Upper lobe of left lung (tissue), 6 donors: Measurements from ENCODE around the gene SLC29A3. TPM values are rescaled to one million over a fixed set of nuclear protein-coding genes. Genes with fewer than 3 reads are reported as not detected.
A peak's percentile ranks its signal among the peaks of the same experiment; 100 is the strongest.

ENCODE experiments used
- ATAC-seq, 2 donors: fragments of 200-7000 bp; cut with Tn5 transposase; one replicate each; pipeline ENCODE4 v1.9.1; 2022; ENCODE audit warnings: mild to moderate bottlenecking in 2 of 2, moderate library complexity in 2 of 2; ENCODE audit not compliant: low FRiP score in 2 of 2
- DNase-seq, 2 donors: peaks; one replicate each; pipeline ENCODE4 v3.0.0-alpha.2; 2019 to 2020
- H3K27ac ChIP-seq, 4 donors: fragments of 200-600 bp; sonication (generic); one replicate each; pipeline ENCODE4 v1.5.1; 2016 to 2019
- H3K27me3 ChIP-seq, 4 donors: fragments of 200-600 bp; sonication (generic); one replicate each; pipeline ENCODE4 v1.5.1; 2017 to 2019
- H3K36me3 ChIP-seq, 4 donors: fragments of 200-600 bp; sonication (generic); one replicate each; pipeline ENCODE4 v1.5.1; 2016 to 2019
- H3K4me1 ChIP-seq, 4 donors: fragments of 200-600 bp; sonication (generic); one replicate each; pipeline ENCODE4 v1.5.1; 2018 to 2019
- H3K4me3 ChIP-seq, 4 donors: fragments of 200-600 bp; sonication (generic); one replicate each; pipeline ENCODE4 v1.5.1; 2017 to 2019; ENCODE audit warnings: mild to moderate bottlenecking in 2 of 4, moderate library complexity in 1 of 4
- H3K9me3 ChIP-seq, 4 donors: fragments of 200-600 bp; sonication (generic); one replicate each; pipeline ENCODE4 v1.5.1; 2018 to 2019
- CTCF ChIP-seq, 6 experiments: fragments of 450-650 bp in 4 of 6; fragments of 200-600 bp in 2 of 6; sonication (generic) in 2 of 6; IDR thresholded peaks; one replicate each; pipeline ENCODE4 v1.5.1; 2016 to 2019; ENCODE audit warnings: antibody characterized with exemption in 6 of 6
- EP300 ChIP-seq, 4 donors: sonication (generic); formaldehyde crosslinking; IDR thresholded peaks; one replicate each; pipeline ENCODE4 v1.5.1; 2017; ENCODE audit warnings: antibody characterized with exemption in 4 of 4, control low read depth in 2 of 4
- POLR2A ChIP-seq, 4 donors: fragments of 450-650 bp; IDR thresholded peaks; one replicate each; pipeline ENCODE4 v1.5.1; 2016 to 2017; ENCODE audit warnings: antibody characterized with exemption in 4 of 4, mild to moderate bottlenecking in 2 of 4
- POLR2AphosphoS5 ChIP-seq, 2 donors: sonication (generic); formaldehyde crosslinking; IDR thresholded peaks; one replicate each; pipeline ENCODE4 v1.5.1; 2017; ENCODE audit warnings: antibody characterized with exemption in 2 of 2
- WGBS, 2 donors: methylation state at CpG; one replicate each; pipeline ENCODE4 v1.1.5; 2017 to 2018; 5-methylcytosine and 5-hydroxymethylcytosine counted together
- total RNA-seq, 6 donors: library from RNA; depleted of rRNA in 4 of 6; stranded (reverse); fragments of >200 nt in 4 of 6; gene quantifications; one replicate each; pipeline versions ENCODE4 v1.1.0 to v1.2.1, GENCODE V29; 2016 to 2021
- donor health status: DM: no; HTN: no; CAD: no; lungs with moderate emphysema.
- donor health status: DM: no; HTN: yes; CAD: no; lungs with severe emphysema.

The SLC29A3 gene
- total RNA-seq, 6 donors from 2014 or later: 6.7 to 17.0 (median 9.2) TPM

DNA sequence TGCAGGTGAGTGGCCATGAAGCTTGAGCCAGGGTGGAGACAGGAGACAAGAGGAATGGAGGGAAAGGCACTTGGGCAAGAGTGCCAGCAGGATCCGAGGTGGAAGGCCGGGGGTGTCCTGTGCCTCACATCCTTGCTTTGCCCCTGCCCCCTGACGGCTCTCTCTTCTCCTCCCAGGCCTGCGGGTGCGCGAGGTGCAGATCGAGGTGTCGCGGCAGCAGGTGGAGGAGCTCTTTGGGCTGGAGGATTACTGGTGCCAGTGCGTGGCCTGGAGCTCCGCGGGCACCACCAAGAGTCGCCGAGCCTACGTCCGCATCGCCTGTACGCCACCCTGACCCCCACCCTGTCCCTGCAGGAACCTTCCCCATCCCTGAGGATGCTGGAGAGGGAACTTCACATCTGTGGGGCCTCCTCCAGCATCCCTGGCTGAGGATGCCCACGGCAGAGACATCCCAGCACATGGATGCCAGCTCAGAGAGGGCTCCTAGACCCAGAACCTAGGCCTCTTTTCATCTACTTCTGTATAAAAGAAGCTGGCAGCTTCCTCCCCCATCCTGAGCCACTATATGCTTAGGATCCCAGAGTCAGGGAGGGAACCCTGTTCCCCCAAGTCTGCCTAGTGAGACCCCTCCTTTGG is 34.4 kb upstream of the SLC29A3 start:
- WGBS, 2 donors: 84 to 89% methylated on average over 5 to 16 of the region's 19 CpGs
- DNase-seq: no peak
- H3K4me1 ChIP-seq: peaks cover 0 to 14% (median 5%) of the 10 kb centered on the region in 4 donors
- H3K27ac ChIP-seq: no peak overlapping the region
- no peaks in the 10 kb centered on the region for H3K27me3 ChIP-seq
- H3K9me3 ChIP-seq: no peaks in the 10 kb centered on the region
- ATAC-seq: no peak
- H3K4me3 ChIP-seq: no peak overlapping the region
- H3K36me3 ChIP-seq: peaks cover 0 to 52% (median 29%) of the 10 kb centered on the region in 4 donors
- TF ChIP-seq CTCF (IDR thresholded peaks at IDR 0.05): no peak
- no peak for TF ChIP-seq POLR2AphosphoS5 (IDR thresholded peaks at IDR 0.05)
- TF ChIP-seq POLR2A (IDR thresholded peaks at IDR 0.05): no peak
- TF ChIP-seq EP300 (IDR thresholded peaks at IDR 0.05): no peak

DNA sequence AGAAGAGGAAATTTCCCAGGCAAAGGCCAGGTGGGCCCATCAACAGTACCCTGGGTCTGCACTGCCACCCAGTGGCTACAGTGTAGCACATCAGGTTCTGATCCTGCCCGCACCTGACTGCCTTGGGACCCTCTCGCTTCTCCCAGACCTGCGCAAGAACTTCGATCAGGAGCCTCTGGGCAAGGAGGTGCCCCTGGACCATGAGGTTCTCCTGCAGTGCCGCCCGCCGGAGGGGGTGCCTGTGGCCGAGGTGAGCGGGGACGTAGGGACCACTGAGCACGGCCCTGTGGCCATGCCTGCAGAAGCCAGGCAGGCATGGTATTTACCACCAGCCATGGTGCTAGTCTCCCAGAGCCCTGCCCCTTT is 33.9 kb upstream of the SLC29A3 start:
- DNase-seq (peak; percentile 29 to 76), ATAC-seq (peak; percentile 59 to 66)
- Histone ChIP-seq H3K4me1 (peaks cover 0 to 14% (median 5%) of the 10 kb centered on the region in 4 donors), H3K27ac (no peak overlapping the region), H3K36me3 (peaks cover 0 to 54% (median 29%) of the 10 kb centered on the region in 4 donors), H3K4me3 (no peak overlapping the region), H3K27me3 (no peaks in the 10 kb centered on the region), H3K9me3 (no peaks in the 10 kb centered on the region)
- 70% methylated on average over 9 of the region's 11 CpGs; no CpG with 5 or more reads in 1 of the 2 donors for WGBS, 2 donors
- TF ChIP-seq CTCF (IDR thresholded peaks at IDR 0.05) (peak; percentile 59 to 82 (median 74)), POLR2AphosphoS5 (IDR thresholded peaks at IDR 0.05) (no peak), POLR2A (IDR thresholded peaks at IDR 0.05) (no peak)

DNA sequence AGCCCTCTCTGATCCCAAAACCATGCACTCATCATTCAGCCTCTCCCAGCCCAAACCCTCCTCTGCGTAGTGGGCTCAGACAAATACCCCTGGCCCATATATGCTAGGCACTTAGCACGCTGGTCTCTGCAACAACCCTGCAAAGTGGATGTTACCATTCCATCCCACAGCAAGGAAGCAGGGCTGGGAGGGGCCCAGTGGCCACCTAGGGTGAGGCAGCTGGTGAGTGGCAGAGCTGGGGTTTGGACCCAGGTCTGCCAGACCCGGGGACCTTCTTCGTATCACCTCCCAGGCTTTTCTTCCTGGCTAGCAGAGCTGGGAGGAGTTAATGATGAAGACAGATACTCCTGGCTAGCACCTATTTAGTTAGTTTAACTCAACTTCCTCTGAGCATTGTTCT is 33.1 kb upstream of the SLC29A3 start:
- Histone ChIP-seq H3K27ac (no peak overlapping the region), H3K4me3 (no peak overlapping the region), H3K27me3 (no peaks in the 10 kb centered on the region), H3K9me3 (no peaks in the 10 kb centered on the region), H3K4me1 (peaks cover 0 to 14% (median 5%) of the 10 kb centered on the region in 4 donors), H3K36me3 (peaks cover 0 to 61% (median 30%) of the 10 kb centered on the region in 4 donors)
- no peak for TF ChIP-seq CTCF (IDR thresholded peaks at IDR 0.05)
- TF ChIP-seq POLR2A (IDR thresholded peaks at IDR 0.05): no peak
- no peak for TF ChIP-seq EP300 (IDR thresholded peaks at IDR 0.05)
- no peak for TF ChIP-seq POLR2AphosphoS5 (IDR thresholded peaks at IDR 0.05)
- DNase-seq (no peak), ATAC-seq (no peak)
- 72 to 87% methylated on average over 4 of the region's 4 CpGs for WGBS, 2 donors

GRCh38 chr10:71286521-71287294 is 32.4 kb upstream of the SLC29A3 start:
- Histone ChIP-seq H3K4me3 (no peak overlapping the region), H3K9me3 (no peaks in the 10 kb centered on the region), H3K27ac (no peak overlapping the region), H3K36me3 (peaks cover 0 to 67% (median 37%) of the 10 kb centered on the region in 4 donors), H3K27me3 (no peaks in the 10 kb centered on the region), H3K4me1 (peaks cover 0 to 14% (median 5%) of the 10 kb centered on the region in 4 donors)
- TF ChIP-seq CTCF (IDR thresholded peaks at IDR 0.05) (no peak), POLR2AphosphoS5 (IDR thresholded peaks at IDR 0.05) (no peak), POLR2A (IDR thresholded peaks at IDR 0.05) (no peak), EP300 (IDR thresholded peaks at IDR 0.05) (no peak)
- peak in 1 of 2 donors; percentile 56 for DNase-seq
- peak in 1 of 2 donors; percentile 32 for ATAC-seq
- 86 to 89% methylated on average over 13 to 17 of the region's 17 CpGs for WGBS, 2 donors
